Neural crest cell (in vitro differentiated cells): Measurements from ENCODE around the gene PMS1. TPM values are rescaled to one million over a fixed set of nuclear protein-coding genes. Genes with fewer than 3 reads are reported as not detected.

ENCODE experiments used
- DNase-seq: peaks from one replicate; pipeline ENCODE4 v3.0.0; 2021; ENCODE audit warnings: low read depth, mixed read lengths, low spot score
- H3K27ac Mint-ChIP-seq: one replicate; pipeline ENCODE4 v1.8.0; 2021; ENCODE audit warnings: mild to moderate bottlenecking, mixed read lengths; ENCODE audit not compliant: unreplicated experiment
- H3K27me3 Mint-ChIP-seq: 2 replicates; pipeline ENCODE4 v1.8.0; 2021; ENCODE audit warnings: low read depth, mild to moderate bottlenecking, mixed read lengths
- H3K36me3 Mint-ChIP-seq: 2 replicates; pipeline ENCODE4 v1.8.0; 2021; ENCODE audit warnings: low read depth, mild to moderate bottlenecking, mixed read lengths
- H3K4me1 Mint-ChIP-seq: 2 replicates; pipeline ENCODE4 v1.8.0; 2021; ENCODE audit warnings: mixed read lengths
- H3K4me3 Mint-ChIP-seq: one replicate; pipeline ENCODE4 v1.8.0; 2021; ENCODE audit warnings: mild to moderate bottlenecking, mixed read lengths
- H3K9me3 Mint-ChIP-seq: 2 replicates; pipeline ENCODE4 v1.8.0; 2021; ENCODE audit warnings: mixed read lengths
- total RNA-seq: library from RNA; stranded (reverse); gene quantifications from 2 replicates; pipeline ENCODE4 v1.2.1, GENCODE V29; 2021
- TF ChIP-seq, protein P1 (sequence below): fragments of 200-600 bp; sonication (generic); conservative IDR thresholded peaks from 2 replicates; pipeline ENCODE4 v1.5.0; 2021; ENCODE audit warnings: antibody characterized with exemption, mild to moderate bottlenecking

The PMS1 gene
- total RNA-seq, 1 donor from 2014 or later, result 58.4 TPM

DNA sequence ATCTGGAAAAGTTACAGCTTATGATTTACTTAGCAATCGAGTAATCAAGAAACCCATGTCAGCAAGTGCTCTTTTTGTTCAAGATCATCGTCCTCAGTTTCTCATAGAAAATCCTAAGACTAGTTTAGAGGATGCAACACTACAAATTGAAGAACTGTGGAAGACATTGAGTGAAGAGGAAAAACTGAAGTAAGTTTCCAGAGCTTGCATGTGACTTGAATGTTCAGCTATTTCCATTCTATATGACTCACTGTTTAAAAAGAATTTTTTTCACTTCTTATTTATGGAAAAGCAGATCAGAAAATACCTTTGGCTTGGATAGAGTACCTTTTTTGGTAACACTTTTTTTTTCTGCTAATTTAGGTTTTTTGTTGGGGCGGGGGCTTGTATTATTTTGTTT, 70.7 kb downstream of the PMS1 start:
- H3K27ac Mint-ChIP-seq, result no peak overlapping the region
- peaks cover 11% of the 10 kb centered on the region for H3K36me3 Mint-ChIP-seq
- H3K27me3 Mint-ChIP-seq, result no peaks in the 10 kb centered on the region
- DNase-seq, result no peak
- TF ChIP-seq, protein P1, sequence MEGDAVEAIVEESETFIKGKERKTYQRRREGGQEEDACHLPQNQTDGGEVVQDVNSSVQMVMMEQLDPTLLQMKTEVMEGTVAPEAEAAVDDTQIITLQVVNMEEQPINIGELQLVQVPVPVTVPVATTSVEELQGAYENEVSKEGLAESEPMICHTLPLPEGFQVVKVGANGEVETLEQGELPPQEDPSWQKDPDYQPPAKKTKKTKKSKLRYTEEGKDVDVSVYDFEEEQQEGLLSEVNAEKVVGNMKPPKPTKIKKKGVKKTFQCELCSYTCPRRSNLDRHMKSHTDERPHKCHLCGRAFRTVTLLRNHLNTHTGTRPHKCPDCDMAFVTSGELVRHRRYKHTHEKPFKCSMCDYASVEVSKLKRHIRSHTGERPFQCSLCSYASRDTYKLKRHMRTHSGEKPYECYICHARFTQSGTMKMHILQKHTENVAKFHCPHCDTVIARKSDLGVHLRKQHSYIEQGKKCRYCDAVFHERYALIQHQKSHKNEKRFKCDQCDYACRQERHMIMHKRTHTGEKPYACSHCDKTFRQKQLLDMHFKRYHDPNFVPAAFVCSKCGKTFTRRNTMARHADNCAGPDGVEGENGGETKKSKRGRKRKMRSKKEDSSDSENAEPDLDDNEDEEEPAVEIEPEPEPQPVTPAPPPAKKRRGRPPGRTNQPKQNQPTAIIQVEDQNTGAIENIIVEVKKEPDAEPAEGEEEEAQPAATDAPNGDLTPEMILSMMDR, result no peak
- H3K4me1 Mint-ChIP-seq, result no peaks in the 10 kb centered on the region
- no peak overlapping the region for H3K4me3 Mint-ChIP-seq
- H3K9me3 Mint-ChIP-seq, result no peaks in the 10 kb centered on the region

DNA sequence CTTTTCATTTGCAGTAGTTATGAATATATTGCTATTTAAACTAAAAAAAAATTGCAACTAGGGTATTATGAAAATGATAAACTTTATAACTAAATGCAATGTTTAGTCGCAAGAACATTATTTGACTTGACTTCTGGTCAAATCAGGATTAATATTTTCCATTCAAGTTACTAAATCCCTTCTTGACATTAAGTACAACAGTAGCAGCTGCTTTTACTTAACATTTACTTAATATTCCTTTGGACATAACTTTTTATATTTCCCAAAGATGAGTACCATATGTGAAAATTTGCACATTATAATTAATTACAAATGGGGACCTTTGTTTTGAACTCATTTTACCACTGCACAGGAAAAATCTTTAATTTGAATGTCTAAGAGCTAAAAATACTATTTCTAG, 74.0 kb downstream of the PMS1 start:
- Mint-ChIP-seq H3K4me1 (no peaks in the 10 kb centered on the region), H3K4me3 (no peak overlapping the region), H3K9me3 (no peaks in the 10 kb centered on the region), H3K27me3 (no peaks in the 10 kb centered on the region), H3K27ac (no peak overlapping the region), H3K36me3 (peaks cover 15% of the 10 kb centered on the region)
- TF ChIP-seq, protein P1, result no peak
- DNase-seq, result no peak

DNA sequence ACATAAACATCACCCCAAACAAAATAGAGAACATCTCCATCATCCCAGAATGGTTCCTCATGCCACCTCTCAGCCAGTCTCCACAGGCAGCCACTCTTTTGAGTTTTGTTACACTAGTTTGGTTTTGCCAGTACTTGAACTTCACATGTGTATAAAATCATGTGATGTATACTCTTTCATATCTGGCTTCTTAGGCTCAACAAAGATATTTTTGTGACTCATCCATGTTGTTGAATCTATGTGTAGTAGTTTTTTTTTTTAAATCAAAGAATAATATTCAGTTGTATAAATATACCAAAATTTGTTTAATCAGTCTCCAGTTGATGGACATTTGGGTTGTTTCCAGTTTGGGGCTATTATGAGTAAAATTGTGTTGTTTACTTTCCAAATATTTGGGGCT, 75.9 kb downstream of the PMS1 start:
- Mint-ChIP-seq H3K9me3 (no peaks in the 10 kb centered on the region), H3K36me3 (peaks cover 11% of the 10 kb centered on the region), H3K4me1 (no peaks in the 10 kb centered on the region), H3K4me3 (no peak overlapping the region), H3K27me3 (no peaks in the 10 kb centered on the region), H3K27ac (no peak overlapping the region)
- DNase-seq, result no peak
- TF ChIP-seq, protein P1, result no peak

GRCh38 chr2:189862751-189863150, 78.5 kb downstream of the PMS1 start:
- peaks cover 7% of the 10 kb centered on the region for H3K36me3 Mint-ChIP-seq
- no peaks in the 10 kb centered on the region for H3K27me3 Mint-ChIP-seq
- H3K9me3 Mint-ChIP-seq, result no peaks in the 10 kb centered on the region
- TF ChIP-seq, protein P1, result no peak
- no peaks in the 10 kb centered on the region for H3K4me1 Mint-ChIP-seq
- no peak overlapping the region for H3K4me3 Mint-ChIP-seq
- no peak overlapping the region for H3K27ac Mint-ChIP-seq
- no peak for DNase-seq

- H3K27ac Mint-ChIP-seq, result no peak overlapping the region
- H3K27me3 Mint-ChIP-seq, result no peaks in the 10 kb centered on the region
- no peaks in the 10 kb centered on the region for H3K9me3 Mint-ChIP-seq
- TF ChIP-seq, protein P1, result no peak
- no peaks in the 10 kb centered on the region for H3K4me1 Mint-ChIP-seq
- no peak overlapping the region for H3K4me3 Mint-ChIP-seq
- DNase-seq, result no peak
- H3K36me3 Mint-ChIP-seq, result peaks cover 8% of the 10 kb centered on the region
Measured at GRCh38 chr2:189865826-189866225, 81.6 kb downstream of the PMS1 start.

GRCh38 chr2:189866296-189866695, 82.0 kb downstream of the PMS1 start:
- Mint-ChIP-seq H3K36me3 (peaks cover 10% of the 10 kb centered on the region), H3K4me3 (no peak overlapping the region), H3K4me1 (no peaks in the 10 kb centered on the region), H3K27ac (no peak overlapping the region), H3K27me3 (no peaks in the 10 kb centered on the region), H3K9me3 (no peaks in the 10 kb centered on the region)
- DNase-seq, result no peak
- TF ChIP-seq, protein P1, result no peak
